Measurements from ENCODE around the gene FAM89A. TPM values are rescaled to one million over a fixed set of nuclear protein-coding genes. Genes with fewer than 3 reads are reported as not detected.
A peak's percentile ranks its signal among the peaks of the same experiment; 100 is the strongest.

The FAM89A gene
- total and polyA plus RNA-seq, 2 of the 8 experiments (the other 6 are each of a cell fraction or from before 2014, with no cell fraction given) = 2.1 to 2.2 TPM

DNA sequence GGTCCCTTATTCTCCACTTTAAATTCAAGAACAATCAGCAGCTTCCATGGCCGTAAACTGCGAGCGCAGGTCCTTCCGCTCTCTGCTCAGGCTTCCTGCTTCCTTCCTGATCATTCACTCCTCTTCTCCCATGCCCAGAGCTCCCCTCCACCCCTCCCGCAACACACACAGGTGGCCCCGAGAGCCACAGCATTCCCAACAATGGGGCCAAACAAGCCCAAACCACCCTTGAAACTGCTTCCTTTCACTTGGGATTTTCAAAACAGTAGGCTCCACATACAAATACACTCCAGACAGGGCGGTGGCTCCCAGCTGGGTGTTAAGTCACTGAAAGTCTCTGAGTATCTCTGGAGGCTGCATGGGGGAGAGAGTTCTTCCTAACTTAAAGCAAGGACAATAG lies 11.4 kb downstream of the FAM89A start:
- CTCF ChIA-PET (ENCODE audit: partially characterized antibody) = interaction anchor here (1.5 kb wide), 1 partner anchor 12 kb away, joined by 6 read pairs; the partner anchor contains the start of gene FAM89A
- no peak for TF ChIP-seq CBX5 (IDR thresholded peaks at IDR 0.05; ENCODE audit: low read depth, low read length)
- TF ChIP-seq CHD1 (IDR thresholded peaks at IDR 0.05; ENCODE audit: low read depth, low read length) = no peak
- TF ChIP-seq RFX5 (IDR thresholded peaks at IDR 0.05; ENCODE audit: borderline replicate concordance, low read depth, low read length) = no peak
- TF ChIP-seq JUND (IDR thresholded peaks at IDR 0.05; ENCODE audit: low read length) = no peak
- FAIRE-seq (no peak), DNase-seq (ENCODE audit: low read depth in 1 of 2, low spot score in 2 of 2) (no peak)
- H3K4me3 ChIP-seq (ENCODE audit: extremely low read depth in 1 of 4, insufficient read depth in 2 of 4, low read depth in 3 of 4, low read length in 4 of 4) = no peak overlapping the region
- no peaks in the 10 kb centered on the region for H4K20me1 ChIP-seq (replicated peaks in 1 of 2; ENCODE audit: control insufficient read depth in 1 of 2, insufficient read depth in 2 of 2, low read length in 2 of 2)
- no peak overlapping the region for H3K27ac ChIP-seq (ENCODE audit: low read depth, low read length)
- no peak overlapping the region; the same call in 1 of the 2 replicates for H2AFZ ChIP-seq (ENCODE audit: low read length)
- H2AK5ac ChIP-seq (ENCODE audit: low read depth, low read length) = no peak overlapping the region
- no peaks in the 10 kb centered on the region; the same call in 1 of the 2 replicates for H3K23me2 ChIP-seq (ENCODE audit: low read depth, low read length)
- peak overlapping the region in 1 of 2 experiments; percentile 20; a peak in 1 of 4 replicates for H3K4me2 ChIP-seq (ENCODE audit: insufficient read depth in 1 of 2, low read depth in 2 of 2, low read length in 2 of 2)
- POLR2A ChIA-PET (ENCODE audit: partially characterized antibody) = no interaction called here
- no peak overlapping the region for H4K5ac ChIP-seq (ENCODE audit: insufficient read length, low read depth, low read length)
- H2BK12ac ChIP-seq (ENCODE audit: low read depth, low read length) = no peak overlapping the region
- H2BK15ac ChIP-seq (ENCODE audit: low read length) = 0 out of 2 replicates have a peak overlapping the region, but pooled peaks have one; percentile 61
- no peak overlapping the region for H3K56ac ChIP-seq (replicated peaks; ENCODE audit: insufficient read length, low read depth, low read length)
- WGBS, 2 experiments (ENCODE audit: extremely low coverage in 1 of 2, insufficient coverage in 1 of 2, insufficient read length in 1 of 2, insufficient replicate concordance in 2 of 2, low coverage in 1 of 2, low lambda C conversion rate in 2 of 2, missing lambda C conversion rate in 1 of 2) = 71% methylated on average over 7 of the region's 7 CpGs; no CpG with 5 or more reads in 1 of the 2 experiments
- H2BK20ac ChIP-seq (ENCODE audit: low read length) = no peak overlapping the region
- no peak overlapping the region for H4K91ac ChIP-seq (replicated peaks; ENCODE audit: insufficient read length, low read length)
- H3K14ac ChIP-seq (ENCODE audit: insufficient read length) = no peak overlapping the region
- H3K9me3 ChIP-seq (ENCODE audit: insufficient read depth in 2 of 2, low read depth in 1 of 2, low read length in 1 of 2) = no peaks in the 10 kb centered on the region
- H2BK120ac ChIP-seq (replicated peaks; ENCODE audit: low read depth, low read length) = no peak overlapping the region
- H3K4ac ChIP-seq (replicated peaks; ENCODE audit: insufficient read length, low read depth, low read length) = no peak overlapping the region
- H3K79me2 ChIP-seq (ENCODE audit: control insufficient read depth in 1 of 2, insufficient read depth in 2 of 2, low read length in 2 of 2) = no peaks in the 10 kb centered on the region
- H3K36me3 ChIP-seq (ENCODE audit: control insufficient read depth in 2 of 4, insufficient read depth in 4 of 4, low read length in 3 of 4) = no peaks in the 10 kb centered on the region
- H3K79me1 ChIP-seq (ENCODE audit: low read depth, low read length) = no peaks in the 10 kb centered on the region
- no peak overlapping the region for H3K9ac ChIP-seq (replicated peaks in 1 of 4; ENCODE audit: extremely low read depth in 1 of 4, low read depth in 3 of 4, low read length in 3 of 4)
- no peaks in the 10 kb centered on the region for H3K4me1 ChIP-seq (replicated peaks in 1 of 4; ENCODE audit: control insufficient read depth in 3 of 4, insufficient read depth in 4 of 4, low read length in 3 of 4)
- H2BK5ac ChIP-seq (ENCODE audit: low read depth, low read length) = no peak overlapping the region
- H3K27me3 ChIP-seq (replicated peaks in 1 of 4; ENCODE audit: control insufficient read depth in 3 of 4, extremely low read depth in 1 of 4, insufficient read depth in 3 of 4, low read length in 3 of 4) = no peaks in the 10 kb centered on the region; a peak in 3 of 7 replicates
- no peak overlapping the region for H3K18ac ChIP-seq (ENCODE audit: extremely low read depth, low read length)
- H4K8ac ChIP-seq (ENCODE audit: extremely low read depth, insufficient read depth, low read length) = no peak overlapping the region
- H3K23ac ChIP-seq (ENCODE audit: insufficient read length) = no peak overlapping the region
